Umbilical cord (tissue), 2 donors: ENCODE data around the gene ZKSCAN1. TPM values are rescaled to one million over a fixed set of nuclear protein-coding genes. Genes with fewer than 3 reads are reported as not detected.

Source experiments
- DNase-seq: peaks from one replicate; pipeline ENCODE4 v3.0.0-alpha.2; 2015; ENCODE audit warnings: low spot score
- total RNA-seq: library from RNA; depleted of rRNA; stranded (reverse); fragments of >200 nt; gene quantifications from one replicate; pipeline ENCODE4 v1.2.3, GENCODE V29; 2014; ENCODE audit warnings: low replicate concordance; ENCODE audit not compliant: insufficient read depth

Gene ZKSCAN1
- total RNA-seq, 1 donor from 2014 or later, result 27.7 TPM

GRCh38 chr7:100079024-100079560 lies 63.7 kb downstream of the ZKSCAN1 start:
- no peak for DNase-seq

DNA sequence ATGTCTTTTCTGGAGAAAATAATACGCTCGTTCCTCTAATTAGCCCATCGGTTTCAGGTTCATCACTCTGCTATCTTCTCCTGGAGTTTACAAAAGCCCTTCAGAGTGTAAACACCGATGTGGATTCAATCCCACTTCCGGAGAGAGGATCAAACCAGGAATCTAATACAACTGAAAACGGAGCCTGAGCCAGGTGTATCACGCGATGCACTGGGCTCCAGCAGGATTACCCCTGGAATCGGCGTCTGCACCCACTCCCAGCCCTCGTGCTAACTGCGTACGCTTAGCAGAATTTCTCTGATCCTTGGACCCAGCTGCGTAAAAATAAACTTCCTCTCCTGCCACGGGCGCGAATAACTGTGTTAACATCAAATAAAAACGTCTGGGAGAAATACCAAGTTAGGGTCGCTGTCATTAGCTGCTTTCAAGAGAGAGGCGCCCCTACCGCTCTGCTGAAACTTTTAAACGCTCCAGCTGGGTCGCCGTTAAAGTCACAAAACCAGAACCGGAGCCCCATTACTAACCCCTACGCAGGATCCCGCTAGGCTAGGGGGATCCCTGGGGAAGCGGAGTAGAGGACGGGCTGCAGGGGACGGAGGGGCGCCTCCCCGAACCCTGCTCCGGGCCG lies 65.6 kb downstream of the ZKSCAN1 start:
- no peak for DNase-seq

GRCh38 chr7:100081535-100082102 lies 66.2 kb downstream of the ZKSCAN1 start, which contains the start of gene ZNF3:
Gene ZNF3, minus strand, starts transcription at chr7:100081723. Its CDS starts 4,366 bp downstream, at chr7:100077357.
- DNase-seq, result peak; percentile 99

GRCh38 chr7:100082978-100083377 lies 67.6 kb downstream of the ZKSCAN1 start:
- no peak for DNase-seq

DNA sequence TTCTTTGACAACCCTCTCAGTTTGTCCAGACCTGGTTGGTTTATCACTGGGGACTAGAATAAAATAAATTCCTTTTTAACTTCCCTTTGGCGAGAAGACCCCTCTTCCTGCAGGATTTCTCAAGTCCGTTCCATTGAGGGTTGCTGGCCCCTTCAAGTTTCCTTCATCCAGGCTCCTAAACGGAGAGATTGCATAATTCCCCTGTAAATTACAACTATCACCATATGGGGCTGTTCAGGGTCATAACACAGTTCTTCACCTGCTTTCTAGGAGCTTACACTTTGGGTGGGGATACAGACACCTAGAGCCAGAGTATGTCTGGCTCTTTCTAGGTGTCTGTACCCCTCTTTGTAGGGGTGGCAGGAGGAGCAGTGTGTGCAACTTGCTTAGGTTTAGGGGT lies 70.1 kb downstream of the ZKSCAN1 start:
- DNase-seq, result no peak

DNA sequence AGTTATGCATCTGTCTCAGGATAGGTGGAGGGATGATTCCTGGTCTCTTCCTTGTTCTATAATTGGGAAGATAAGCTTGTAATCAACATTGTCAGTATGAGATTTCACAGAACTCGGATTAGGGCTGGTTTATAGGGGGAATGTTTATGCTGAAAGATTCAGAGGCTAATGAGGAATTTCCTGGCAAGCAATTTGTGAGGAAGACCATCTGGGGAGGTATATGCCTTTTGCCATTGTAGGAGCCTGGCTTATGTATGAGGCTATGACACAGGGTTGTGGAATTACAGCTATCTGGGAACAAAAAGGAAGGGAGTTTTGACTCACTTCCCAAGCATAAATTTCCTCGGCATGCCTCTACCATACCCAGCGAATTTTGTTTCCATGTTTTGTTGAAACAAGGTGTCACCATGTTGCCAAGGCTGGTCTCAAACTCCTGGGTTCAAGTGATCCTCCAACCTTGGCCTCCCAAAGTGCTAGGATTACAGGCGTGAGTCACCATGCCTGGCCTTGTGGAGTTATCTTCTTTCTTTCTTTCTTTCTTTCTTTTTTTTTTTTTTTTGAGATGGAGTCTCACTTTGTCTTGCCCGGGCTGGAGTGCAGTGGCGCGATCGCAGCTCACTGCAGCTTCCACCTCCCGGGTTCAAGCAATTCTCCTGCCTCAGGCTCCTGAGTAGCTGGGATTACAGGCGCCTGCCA lies 71.8 kb downstream of the ZKSCAN1 start:
- peak; percentile 96 for DNase-seq

GRCh38 chr7:100088095-100088620 lies 72.8 kb downstream of the ZKSCAN1 start:
- no peak for DNase-seq

- peak; percentile 78 for DNase-seq
Observed at GRCh38 chr7:100088621-100089457, 73.4 kb downstream of the ZKSCAN1 start, which contains the start of gene COPS6. Gene COPS6, plus strand, starts transcription at chr7:100088969. Its CDS starts 22 bp downstream, at chr7:100088991.

- DNase-seq, result peak; percentile 62
Observed at GRCh38 chr7:100089458-100090196, 74.2 kb downstream of the ZKSCAN1 start.

GRCh38 chr7:100090527-100091410 lies 75.4 kb downstream of the ZKSCAN1 start:
- DNase-seq, result no peak

Other genes starting within 250 kb of the ZKSCAN1 start
- gene CYP3A4, start 231.4 kb upstream of the ZKSCAN1 start, total RNA-seq, result 0.72 TPM
- 1.9 TPM for gene CYP3A43, start 187.6 kb upstream of the ZKSCAN1 start, total RNA-seq
- gene OR2AE1, start 138.6 kb upstream of the ZKSCAN1 start, total RNA-seq, result 0.96 TPM
- gene TRIM4, start 96.1 kb upstream of the ZKSCAN1 start, total RNA-seq, result 24.6 TPM
- gene GJC3, start 86.0 kb upstream of the ZKSCAN1 start, total RNA-seq, result not detected
- gene AZGP1, start 39.6 kb upstream of the ZKSCAN1 start, total RNA-seq, result 9.9 TPM
- gene ZSCAN21, start 34.2 kb downstream of the ZKSCAN1 start, total RNA-seq, result 7.0 TPM
- gene ZNF3, start 66.1 kb downstream of the ZKSCAN1 start, total RNA-seq, result 37.1 TPM
- 19.5 TPM for gene COPS6, start 73.4 kb downstream of the ZKSCAN1 start, total RNA-seq
- 21.7 TPM for gene MCM7, start 85.8 kb downstream of the ZKSCAN1 start, total RNA-seq
- gene AP4M1, start 86.0 kb downstream of the ZKSCAN1 start, total RNA-seq, result 6.0 TPM
- gene TAF6, start 103.8 kb downstream of the ZKSCAN1 start, total RNA-seq, result 22.1 TPM
- 33.0 TPM for gene CNPY4, start 104.0 kb downstream of the ZKSCAN1 start, total RNA-seq
- 1.9 TPM for gene MBLAC1, start 111.4 kb downstream of the ZKSCAN1 start, total RNA-seq
- gene LAMTOR4, start 133.3 kb downstream of the ZKSCAN1 start, total RNA-seq, result 14.4 TPM
- 2.6 TPM for gene TRAPPC14, start 143.1 kb downstream of the ZKSCAN1 start, total RNA-seq
- 1.2 TPM for gene GAL3ST4, start 153.0 kb downstream of the ZKSCAN1 start, total RNA-seq
- gene GPC2, start 161.8 kb downstream of the ZKSCAN1 start, total RNA-seq, result 0.72 TPM
- gene STAG3, start 162.3 kb downstream of the ZKSCAN1 start, total RNA-seq, result 1.9 TPM
- gene PVRIG, start 204.4 kb downstream of the ZKSCAN1 start, total RNA-seq, result 0.48 TPM